OCI-LY1 (cell line): Measurements from ENCODE around the gene DCLK1.

Experiments used
- H2AFZ ChIP-seq: fragments of 200-600 bp; sonication (generic), shearing (Covaris generic); 2 replicates; pipeline ENCODE4 v1.6.0; 2014; ENCODE audit warnings: antibody characterized with exemption, mild to moderate bottlenecking, low read length
- H3F3A ChIP-seq: fragments of 200-600 bp; sonication (generic), shearing (Covaris generic); 2 replicates; pipeline ENCODE4 v1.6.0; 2014; ENCODE audit warnings: mild to moderate bottlenecking, antibody characterized with exemption, low read length, moderate library complexity; ENCODE audit not compliant: insufficient read depth
- H3K27ac ChIP-seq: fragments of 200-600 bp; sonication (generic); 2 replicates; pipeline ENCODE4 v1.5.1; 2014; ENCODE audit warnings: low read length, mixed run types, mild to moderate bottlenecking, low read depth; ENCODE audit not compliant: poor library complexity, severe bottlenecking
- H3K27me3 ChIP-seq: fragments of 200-600 bp; sonication (generic); 2 replicates; pipeline ENCODE4 v1.6.0; 2014; ENCODE audit warnings: antibody characterized with exemption, mild to moderate bottlenecking, low read length, moderate library complexity; ENCODE audit not compliant: insufficient read depth
- H3K36me3 ChIP-seq: fragments of 200-600 bp; sonication (generic); 2 replicates; pipeline ENCODE4 v1.6.1; 2014; ENCODE audit warnings: mild to moderate bottlenecking, antibody characterized with exemption, low read length, moderate library complexity, mixed read lengths; ENCODE audit not compliant: insufficient read depth
- H3K4me1 ChIP-seq: fragments of 200-600 bp; sonication (generic); 2 replicates; pipeline ENCODE4 v1.5.1; 2014; ENCODE audit warnings: mild to moderate bottlenecking, low read length, moderate library complexity; ENCODE audit not compliant: insufficient read depth, severe bottlenecking
- H3K4me2 ChIP-seq: fragments of 200-600 bp; sonication (generic), shearing (Covaris generic); 2 replicates; pipeline ENCODE4 v1.6.1; 2014; ENCODE audit warnings: low read length
- H3K4me3 ChIP-seq: fragments of 200-600 bp; sonication (generic); 2 replicates; pipeline ENCODE4 v1.5.1; 2014; ENCODE audit warnings: low read length, low read depth, mild to moderate bottlenecking, mixed read lengths; ENCODE audit not compliant: poor library complexity, severe bottlenecking
- H3K79me2 ChIP-seq: fragments of 200-600 bp; shearing (Covaris generic); 2 replicates; pipeline ENCODE4 v1.6.1; 2016; ENCODE audit warnings: mixed run types, low read length, mixed read lengths; ENCODE audit not compliant: insufficient read depth
- H3K9ac ChIP-seq: fragments of 200-600 bp; sonication (generic), shearing (Covaris generic); 2 replicates; pipeline ENCODE4 v1.6.1; 2014; ENCODE audit warnings: mild to moderate bottlenecking, low read length, mixed read lengths
- H3K9me2 ChIP-seq: fragments of 200-600 bp; sonication (generic), shearing (Covaris generic); 2 replicates; pipeline ENCODE4 v1.6.1; 2014; ENCODE audit warnings: low read depth, mild to moderate bottlenecking, low read length, mixed read lengths
- H3K9me3 ChIP-seq: fragments of 200-600 bp; shearing (Covaris generic); 2 replicates; pipeline ENCODE4 v1.6.1; 2014; ENCODE audit warnings: low read length, mixed read lengths
- H4K20me1 ChIP-seq: fragments of 200-600 bp; sonication (generic), shearing (Covaris generic); 2 replicates; pipeline ENCODE4 v1.6.0; 2016; ENCODE audit warnings: mild to moderate bottlenecking, low read length; ENCODE audit not compliant: insufficient read depth
- EZH2 ChIP-seq: fragments of 200-600 bp; sonication (generic), shearing (Covaris generic); IDR thresholded peaks from 2 replicates; pipeline ENCODE4 v1.8.0; 2017; ENCODE audit warnings: borderline replicate concordance, mixed run types, mild to moderate bottlenecking, antibody characterized with exemption, low read length, moderate library complexity, mixed read lengths
- TF ChIP-seq, protein P1 (sequence below): fragments of 200-600 bp; sonication (generic), shearing (Covaris generic); IDR thresholded peaks from 2 replicates; pipeline ENCODE4 v1.5.1; 2017; ENCODE audit warnings: mild to moderate bottlenecking, antibody characterized with exemption, low read length, moderate library complexity, mixed read lengths

Gene DCLK1

GRCh38 chr13:35732565-35732964 is 398.6 kb downstream of the DCLK1 start:
- no peaks in the 10 kb centered on the region for H3K4me1 ChIP-seq
- H3K27ac ChIP-seq, result no peak overlapping the region
- H3K36me3 ChIP-seq, result no peaks in the 10 kb centered on the region
- H3K79me2 ChIP-seq, result no peaks in the 10 kb centered on the region
- H3K4me3 ChIP-seq, result no peak overlapping the region
- no peaks in the 10 kb centered on the region for H4K20me1 ChIP-seq
- H3K9ac ChIP-seq, result no peak overlapping the region
- no peak overlapping the region for H3K4me2 ChIP-seq
- TF ChIP-seq, protein P1, sequence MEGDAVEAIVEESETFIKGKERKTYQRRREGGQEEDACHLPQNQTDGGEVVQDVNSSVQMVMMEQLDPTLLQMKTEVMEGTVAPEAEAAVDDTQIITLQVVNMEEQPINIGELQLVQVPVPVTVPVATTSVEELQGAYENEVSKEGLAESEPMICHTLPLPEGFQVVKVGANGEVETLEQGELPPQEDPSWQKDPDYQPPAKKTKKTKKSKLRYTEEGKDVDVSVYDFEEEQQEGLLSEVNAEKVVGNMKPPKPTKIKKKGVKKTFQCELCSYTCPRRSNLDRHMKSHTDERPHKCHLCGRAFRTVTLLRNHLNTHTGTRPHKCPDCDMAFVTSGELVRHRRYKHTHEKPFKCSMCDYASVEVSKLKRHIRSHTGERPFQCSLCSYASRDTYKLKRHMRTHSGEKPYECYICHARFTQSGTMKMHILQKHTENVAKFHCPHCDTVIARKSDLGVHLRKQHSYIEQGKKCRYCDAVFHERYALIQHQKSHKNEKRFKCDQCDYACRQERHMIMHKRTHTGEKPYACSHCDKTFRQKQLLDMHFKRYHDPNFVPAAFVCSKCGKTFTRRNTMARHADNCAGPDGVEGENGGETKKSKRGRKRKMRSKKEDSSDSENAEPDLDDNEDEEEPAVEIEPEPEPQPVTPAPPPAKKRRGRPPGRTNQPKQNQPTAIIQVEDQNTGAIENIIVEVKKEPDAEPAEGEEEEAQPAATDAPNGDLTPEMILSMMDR, result no peak
- TF ChIP-seq EZH2, result no peak
- H3K9me3 ChIP-seq, result no peaks in the 10 kb centered on the region
- H3F3A ChIP-seq, result no peaks in the 10 kb centered on the region
- H2AFZ ChIP-seq, result no peak overlapping the region
- H3K9me2 ChIP-seq, result no peaks in the 10 kb centered on the region
- no peaks in the 10 kb centered on the region for H3K27me3 ChIP-seq

GRCh38 chr13:35731471-35731870 is 399.7 kb downstream of the DCLK1 start:
- H3K9me3 ChIP-seq, result no peaks in the 10 kb centered on the region
- TF ChIP-seq, protein P1, result no peak
- no peak for TF ChIP-seq EZH2
- no peak overlapping the region for H3K4me2 ChIP-seq
- H3K4me3 ChIP-seq, result no peak overlapping the region
- no peaks in the 10 kb centered on the region for H3K9me2 ChIP-seq
- no peak overlapping the region for H2AFZ ChIP-seq
- no peaks in the 10 kb centered on the region for H4K20me1 ChIP-seq
- no peaks in the 10 kb centered on the region for H3K36me3 ChIP-seq
- H3K9ac ChIP-seq, result no peak overlapping the region
- H3K79me2 ChIP-seq, result no peaks in the 10 kb centered on the region
- no peak overlapping the region for H3K27ac ChIP-seq
- no peaks in the 10 kb centered on the region for H3K27me3 ChIP-seq
- no peaks in the 10 kb centered on the region for H3F3A ChIP-seq
- no peaks in the 10 kb centered on the region for H3K4me1 ChIP-seq

DNA sequence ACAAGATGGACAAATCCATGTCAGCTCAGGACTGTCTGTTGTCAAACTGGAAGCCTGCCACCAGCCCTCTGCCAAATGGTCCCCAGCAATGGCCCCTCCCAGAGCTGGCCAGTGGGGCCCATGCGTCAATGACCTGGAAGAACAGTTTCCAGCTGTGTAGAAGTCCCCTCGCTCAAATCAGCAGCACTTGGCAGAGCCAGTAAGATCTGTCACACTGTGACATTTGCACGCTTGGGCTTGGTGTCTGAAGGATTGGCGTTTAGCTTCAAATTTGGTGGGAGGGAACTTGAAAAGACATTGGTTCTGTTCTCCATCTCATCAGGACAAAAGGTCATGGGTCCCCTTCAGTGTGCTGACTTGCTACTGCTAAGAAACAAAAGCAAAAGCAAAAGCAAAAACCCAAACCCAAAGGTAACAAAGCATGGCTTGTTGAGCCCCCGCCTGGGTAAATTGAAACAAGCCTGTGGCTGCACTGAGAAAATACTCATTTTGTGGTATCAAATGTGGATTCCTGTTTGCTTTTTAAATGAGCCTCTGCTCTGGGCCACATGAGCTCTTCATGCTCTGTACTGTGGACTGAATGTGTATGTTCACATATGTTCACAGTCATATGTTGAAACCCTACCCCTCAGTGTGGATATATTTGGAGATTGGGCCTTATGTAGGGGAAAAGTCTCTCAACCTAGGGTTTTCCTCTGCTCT is 401.1 kb downstream of the DCLK1 start:
- Histone ChIP-seq H2AFZ (no peak overlapping the region), H3K4me1 (no peaks in the 10 kb centered on the region), H3K27me3 (no peaks in the 10 kb centered on the region), H3K9me3 (no peaks in the 10 kb centered on the region), H3F3A (no peaks in the 10 kb centered on the region), H3K4me3 (no peak overlapping the region), H3K36me3 (no peaks in the 10 kb centered on the region), H3K9me2 (no peaks in the 10 kb centered on the region), H3K9ac (no peak overlapping the region), H4K20me1 (no peaks in the 10 kb centered on the region), H3K4me2 (no peak overlapping the region), H3K79me2 (no peaks in the 10 kb centered on the region), H3K27ac (no peak overlapping the region)
- no peak for TF ChIP-seq EZH2
- TF ChIP-seq, protein P1, result no peak
